DND-41 (cell line): ENCODE measurements around the gene OTOF.

Experiments
- EZH2 ChIP-seq: IDR thresholded peaks from 3 replicates; pipeline ENCODE4 v1.6.1; 2012; ENCODE audit warnings: borderline replicate concordance, low read depth, mild to moderate bottlenecking, moderate library complexity, low read length, inconsistent platforms; ENCODE audit not compliant: severe bottlenecking
- TF ChIP-seq, protein P1 (sequence below): IDR thresholded peaks from 2 replicates; pipeline ENCODE4 v1.5.1; 2012; ENCODE audit warnings: borderline replicate concordance, low read length, moderate library complexity, mild to moderate bottlenecking; ENCODE audit not compliant: poor library complexity, severe bottlenecking; ENCODE audit errors: extremely low read depth

DNA sequence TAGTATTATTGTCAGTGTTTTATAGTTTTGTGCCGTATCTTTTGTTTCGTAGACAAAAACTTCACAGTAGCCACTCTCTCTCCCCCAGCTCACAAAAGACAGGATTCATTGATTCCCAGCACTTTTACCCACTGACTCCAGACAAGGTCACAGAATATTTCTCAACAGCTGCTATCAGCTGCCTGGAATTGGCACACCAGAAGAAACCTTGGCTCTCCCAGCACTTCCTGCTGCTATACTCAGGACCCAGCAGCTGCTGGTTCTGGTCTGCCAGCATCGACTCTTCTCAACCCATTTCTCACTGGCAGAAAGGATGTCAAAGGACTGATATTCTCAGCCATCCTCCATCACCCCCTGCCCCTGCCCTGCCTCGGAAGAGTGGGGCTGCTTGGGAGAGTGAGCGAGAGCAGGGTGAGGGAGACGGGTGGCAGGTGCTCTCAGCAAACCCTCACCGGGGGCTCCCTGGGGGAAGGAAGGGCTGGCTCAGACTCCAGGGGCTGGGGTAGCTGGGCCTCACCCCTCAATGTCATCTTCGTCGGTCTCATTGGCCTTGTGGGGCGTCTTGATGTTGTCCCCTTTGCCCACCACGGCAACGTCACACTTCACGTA lies 6.1 kb upstream of the OTOF start:
- TF ChIP-seq, protein P1, sequence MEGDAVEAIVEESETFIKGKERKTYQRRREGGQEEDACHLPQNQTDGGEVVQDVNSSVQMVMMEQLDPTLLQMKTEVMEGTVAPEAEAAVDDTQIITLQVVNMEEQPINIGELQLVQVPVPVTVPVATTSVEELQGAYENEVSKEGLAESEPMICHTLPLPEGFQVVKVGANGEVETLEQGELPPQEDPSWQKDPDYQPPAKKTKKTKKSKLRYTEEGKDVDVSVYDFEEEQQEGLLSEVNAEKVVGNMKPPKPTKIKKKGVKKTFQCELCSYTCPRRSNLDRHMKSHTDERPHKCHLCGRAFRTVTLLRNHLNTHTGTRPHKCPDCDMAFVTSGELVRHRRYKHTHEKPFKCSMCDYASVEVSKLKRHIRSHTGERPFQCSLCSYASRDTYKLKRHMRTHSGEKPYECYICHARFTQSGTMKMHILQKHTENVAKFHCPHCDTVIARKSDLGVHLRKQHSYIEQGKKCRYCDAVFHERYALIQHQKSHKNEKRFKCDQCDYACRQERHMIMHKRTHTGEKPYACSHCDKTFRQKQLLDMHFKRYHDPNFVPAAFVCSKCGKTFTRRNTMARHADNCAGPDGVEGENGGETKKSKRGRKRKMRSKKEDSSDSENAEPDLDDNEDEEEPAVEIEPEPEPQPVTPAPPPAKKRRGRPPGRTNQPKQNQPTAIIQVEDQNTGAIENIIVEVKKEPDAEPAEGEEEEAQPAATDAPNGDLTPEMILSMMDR, result no peak
- TF ChIP-seq EZH2, result no peak
